ENCODE results near the gene ARFIP2. TPM values are rescaled to one million over a fixed set of nuclear protein-coding genes. Genes with fewer than 3 reads are reported as not detected.

The ARFIP2 gene
- total and polyA plus RNA-seq, 10 of the 15 experiments (the other 5 are each of a cell fraction or from before 2014, with no cell fraction given): 11.7 to 59.8 (median 48.0) TPM

GRCh38 chr11:6455070-6455469 is 26.1 kb downstream of the ARFIP2 start:
- Histone ChIP-seq H3K79me2 (ENCODE audit: control insufficient read depth, insufficient read depth, low read length) (no peaks in the 10 kb centered on the region), H3K4me2 (ENCODE audit: control insufficient read depth, insufficient read depth) (no peak overlapping the region), H3K27ac (ENCODE audit: control insufficient read depth, insufficient read depth) (no peak overlapping the region), H3K27me3 (replicated peaks in 1 of 2; ENCODE audit: control insufficient read depth in 2 of 2, insufficient read depth in 2 of 2, low read length in 1 of 2) (no peaks in the 10 kb centered on the region), H4K20me1 (ENCODE audit: control insufficient read depth, insufficient read depth) (no peaks in the 10 kb centered on the region), H3K4me3 (no peak overlapping the region), H3K36me3 (ENCODE audit: control insufficient read depth in 2 of 2, insufficient read depth in 2 of 2, low read length in 1 of 2) (no peaks in the 10 kb centered on the region; a peak in 1 of 4 replicates), H2AFZ (ENCODE audit: control insufficient read depth, low read depth, low read length) (no peak overlapping the region), H3K9me3 (replicated peaks; ENCODE audit: control insufficient read depth, insufficient read depth, low read length) (no peaks in the 10 kb centered on the region), H3K9ac (ENCODE audit: control insufficient read depth, insufficient read depth, low read length) (no peak overlapping the region), H3K4me1 (ENCODE audit: control insufficient read depth, insufficient read depth, low read length) (no peaks in the 10 kb centered on the region)
- in situ Hi-C loops (cut with MboI) (no loop called here), intact Hi-C loops (cut with micrococcal nuclease; ENCODE audit: unreplicated experiment) (no loop called here)
- ChIA-PET CTCF (interaction anchor here (1.2 to 2.7 kb wide), 3 partner anchors 11 to 50 kb away, joined by 4 to 14 read pairs (median 7); no protein-coding TSS in a partner anchor), SMC1A (ENCODE audit: uncharacterized antibody, unreplicated experiment) (interaction anchor here (0.7 to 2.1 kb wide), 6 partner anchors 11 to 79 kb away, joined by 3 to 8 read pairs (median 4); no protein-coding TSS in a partner anchor), POLR2A (no interaction called here), RAD21 (ENCODE audit: unreplicated experiment) (interaction anchor here (1.7 to 2.1 kb wide), 2 partner anchors 11 to 76 kb away, joined by 4 to 5 read pairs; no protein-coding TSS in a partner anchor)
- no TSS peak for BruUV-seq (replicated peaks)
- WGBS (ENCODE audit: insufficient coverage, insufficient replicate concordance, low lambda C conversion rate, missing lambda C conversion rate): 41% methylated on average over 2 of the region's 2 CpGs
- no peak for FAIRE-seq
- DNase-seq (ENCODE audit: low read depth, low spot score): no peak
- ATAC-seq: no peak
- TF ChIP-seq IRF3 (IDR thresholded peaks at IDR 0.05) (no peak), NBN (IDR thresholded peaks at IDR 0.05) (no peak), RBBP5 (conservative IDR thresholded peaks at IDR 0.05) (no peak), RAD51 (IDR thresholded peaks at IDR 0.05) (no peak), ZNF207 (IDR thresholded peaks at IDR 0.05; ENCODE audit: borderline replicate concordance) (no peak), SIX5 (IDR thresholded peaks at IDR 0.05; ENCODE audit: low read depth, low read length, severe bottlenecking) (no peak), MEF2B (IDR thresholded peaks at IDR 0.05; ENCODE audit: partially characterized antibody, poor library complexity, severe bottlenecking) (no peak), NFIC (IDR thresholded peaks at IDR 0.05; ENCODE audit: low read depth, low read length) (no peak), ZNF622 (IDR thresholded peaks at IDR 0.05) (no peak), BHLHE40 (IDR thresholded peaks at IDR 0.05; ENCODE audit: borderline replicate concordance in 1 of 2, low read depth in 2 of 2, low read length in 1 of 2) (no peak), RAD21 (IDR thresholded peaks at IDR 0.05; ENCODE audit: insufficient read depth, low read depth, low read length) (no peak), CBFB (IDR thresholded peaks at IDR 0.05; ENCODE audit: low read depth) (no peak), NR2F1 (conservative IDR thresholded peaks at IDR 0.05) (no peak)
- TF ChIP-seq, protein P1, sequence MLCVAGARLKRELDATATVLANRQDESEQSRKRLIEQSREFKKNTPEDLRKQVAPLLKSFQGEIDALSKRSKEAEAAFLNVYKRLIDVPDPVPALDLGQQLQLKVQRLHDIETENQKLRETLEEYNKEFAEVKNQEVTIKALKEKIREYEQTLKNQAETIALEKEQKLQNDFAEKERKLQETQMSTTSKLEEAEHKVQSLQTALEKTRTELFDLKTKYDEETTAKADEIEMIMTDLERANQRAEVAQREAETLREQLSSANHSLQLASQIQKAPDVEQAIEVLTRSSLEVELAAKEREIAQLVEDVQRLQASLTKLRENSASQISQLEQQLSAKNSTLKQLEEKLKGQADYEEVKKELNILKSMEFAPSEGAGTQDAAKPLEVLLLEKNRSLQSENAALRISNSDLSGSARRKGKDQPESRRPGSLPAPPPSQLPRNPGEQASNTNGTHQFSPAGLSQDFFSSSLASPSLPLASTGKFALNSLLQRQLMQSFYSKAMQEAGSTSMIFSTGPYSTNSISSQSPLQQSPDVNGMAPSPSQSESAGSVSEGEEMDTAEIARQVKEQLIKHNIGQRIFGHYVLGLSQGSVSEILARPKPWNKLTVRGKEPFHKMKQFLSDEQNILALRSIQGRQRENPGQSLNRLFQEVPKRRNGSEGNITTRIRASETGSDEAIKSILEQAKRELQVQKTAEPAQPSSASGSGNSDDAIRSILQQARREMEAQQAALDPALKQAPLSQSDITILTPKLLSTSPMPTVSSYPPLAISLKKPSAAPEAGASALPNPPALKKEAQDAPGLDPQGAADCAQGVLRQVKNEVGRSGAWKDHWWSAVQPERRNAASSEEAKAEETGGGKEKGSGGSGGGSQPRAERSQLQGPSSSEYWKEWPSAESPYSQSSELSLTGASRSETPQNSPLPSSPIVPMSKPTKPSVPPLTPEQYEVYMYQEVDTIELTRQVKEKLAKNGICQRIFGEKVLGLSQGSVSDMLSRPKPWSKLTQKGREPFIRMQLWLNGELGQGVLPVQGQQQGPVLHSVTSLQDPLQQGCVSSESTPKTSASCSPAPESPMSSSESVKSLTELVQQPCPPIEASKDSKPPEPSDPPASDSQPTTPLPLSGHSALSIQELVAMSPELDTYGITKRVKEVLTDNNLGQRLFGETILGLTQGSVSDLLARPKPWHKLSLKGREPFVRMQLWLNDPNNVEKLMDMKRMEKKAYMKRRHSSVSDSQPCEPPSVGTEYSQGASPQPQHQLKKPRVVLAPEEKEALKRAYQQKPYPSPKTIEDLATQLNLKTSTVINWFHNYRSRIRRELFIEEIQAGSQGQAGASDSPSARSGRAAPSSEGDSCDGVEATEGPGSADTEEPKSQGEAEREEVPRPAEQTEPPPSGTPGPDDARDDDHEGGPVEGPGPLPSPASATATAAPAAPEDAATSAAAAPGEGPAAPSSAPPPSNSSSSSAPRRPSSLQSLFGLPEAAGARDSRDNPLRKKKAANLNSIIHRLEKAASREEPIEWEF (IDR thresholded peaks at IDR 0.05; ENCODE audit: insufficient replicate concordance, low read depth, low read length): no peak
- TF ChIP-seq, protein P2, sequence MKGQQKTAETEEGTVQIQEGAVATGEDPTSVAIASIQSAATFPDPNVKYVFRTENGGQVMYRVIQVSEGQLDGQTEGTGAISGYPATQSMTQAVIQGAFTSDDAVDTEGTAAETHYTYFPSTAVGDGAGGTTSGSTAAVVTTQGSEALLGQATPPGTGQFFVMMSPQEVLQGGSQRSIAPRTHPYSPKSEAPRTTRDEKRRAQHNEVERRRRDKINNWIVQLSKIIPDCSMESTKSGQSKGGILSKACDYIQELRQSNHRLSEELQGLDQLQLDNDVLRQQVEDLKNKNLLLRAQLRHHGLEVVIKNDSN (IDR thresholded peaks at IDR 0.05; ENCODE audit: borderline replicate concordance, extremely low read length, insufficient read depth, low read depth, low read length): no peak
- TF ChIP-seq, protein P3, sequence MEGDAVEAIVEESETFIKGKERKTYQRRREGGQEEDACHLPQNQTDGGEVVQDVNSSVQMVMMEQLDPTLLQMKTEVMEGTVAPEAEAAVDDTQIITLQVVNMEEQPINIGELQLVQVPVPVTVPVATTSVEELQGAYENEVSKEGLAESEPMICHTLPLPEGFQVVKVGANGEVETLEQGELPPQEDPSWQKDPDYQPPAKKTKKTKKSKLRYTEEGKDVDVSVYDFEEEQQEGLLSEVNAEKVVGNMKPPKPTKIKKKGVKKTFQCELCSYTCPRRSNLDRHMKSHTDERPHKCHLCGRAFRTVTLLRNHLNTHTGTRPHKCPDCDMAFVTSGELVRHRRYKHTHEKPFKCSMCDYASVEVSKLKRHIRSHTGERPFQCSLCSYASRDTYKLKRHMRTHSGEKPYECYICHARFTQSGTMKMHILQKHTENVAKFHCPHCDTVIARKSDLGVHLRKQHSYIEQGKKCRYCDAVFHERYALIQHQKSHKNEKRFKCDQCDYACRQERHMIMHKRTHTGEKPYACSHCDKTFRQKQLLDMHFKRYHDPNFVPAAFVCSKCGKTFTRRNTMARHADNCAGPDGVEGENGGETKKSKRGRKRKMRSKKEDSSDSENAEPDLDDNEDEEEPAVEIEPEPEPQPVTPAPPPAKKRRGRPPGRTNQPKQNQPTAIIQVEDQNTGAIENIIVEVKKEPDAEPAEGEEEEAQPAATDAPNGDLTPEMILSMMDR (IDR thresholded peaks at IDR 0.05 in 2 of 3, conservative IDR thresholded peaks at IDR 0.05 in 1 of 3; ENCODE audit: control insufficient read depth in 2 of 3, extremely low read depth in 1 of 3, insufficient read depth in 1 of 3, low read depth in 3 of 3, low read length in 3 of 3): no peak

All from GM12878 (cell line).